IMR-90 (cell line): ENCODE results near the gene FIBIN. TPM values are rescaled to one million over a fixed set of nuclear protein-coding genes. Genes with fewer than 3 reads are reported as not detected.

ENCODE experiments used
- ATAC-seq: fragments of 200-7000 bp; cut with Tn5 transposase; 2 replicates; pipeline ENCODE4 v1.9.1; 2020; ENCODE audit warnings: low read depth, mild to moderate bottlenecking, moderate library complexity
- BruUV-seq: library from RNA; stranded (reverse); fragments of 400-500 nt; replicated peaks from 2 replicates; lab custom pipeline; 2021; lab: Mats Ljungman, UMichigan
- CTCF ChIA-PET: fragments of 300-600 bp; formaldehyde crosslinking; extraction: SDS; loops from one replicate; lab custom pipeline; 2021; ENCODE audit warnings: antibody characterized with exemption; lab: Yijun Ruan, JAX
- POLR2A ChIA-PET: fragments of 300-600 bp; sonication (Branson Sonifier 250); formaldehyde crosslinking; loops from one replicate; lab custom pipeline; 2022; ENCODE audit warnings: antibody characterized with exemption; ENCODE audit not compliant: unreplicated experiment; lab: Charles Lee
- DNase-seq: peaks from one replicate; pipeline ENCODE4 v3.0.0; 2013
- H2AFZ ChIP-seq: replicated peaks from 2 replicates; pipeline ENCODE3; 2013; ENCODE audit warnings: low read length, mild to moderate bottlenecking; ENCODE audit not compliant: poor library complexity
- H2AK5ac ChIP-seq: 2 replicates; pipeline ENCODE4 v1.6.1; 2013; ENCODE audit warnings: low read depth, low read length, inconsistent platforms
- H2AK9ac ChIP-seq: replicated peaks from 2 replicates; pipeline ENCODE3; 2013; ENCODE audit warnings: mild to moderate bottlenecking, low read depth, low read length, moderate library complexity; ENCODE audit not compliant: poor library complexity
- H2BK120ac ChIP-seq: 2 replicates; pipeline ENCODE4 v1.6.1; 2013; ENCODE audit warnings: low read depth, low read length, inconsistent platforms
- H2BK15ac ChIP-seq: 3 replicates; pipeline ENCODE4 v1.6.1; 2013; ENCODE audit warnings: low read depth, low read length, inconsistent platforms
- H2BK20ac ChIP-seq: 2 replicates; pipeline ENCODE4 v1.6.1; 2013; ENCODE audit warnings: low read depth, mild to moderate bottlenecking, inconsistent platforms, low read length, moderate library complexity
- H2BK5ac ChIP-seq: 2 replicates; pipeline ENCODE4 v1.6.1; 2013; ENCODE audit warnings: mild to moderate bottlenecking, low read depth, low read length, inconsistent platforms; ENCODE audit not compliant: poor library complexity, severe bottlenecking
- H3K14ac ChIP-seq: replicated peaks from 2 replicates; pipeline ENCODE4 v1.6.1; 2013; ENCODE audit warnings: low read depth, low read length, inconsistent platforms
- H3K18ac ChIP-seq: 2 replicates; pipeline ENCODE4 v1.6.1; 2013; ENCODE audit warnings: low read depth, low read length, control low read depth
- H3K23ac ChIP-seq: 2 replicates; pipeline ENCODE4 v1.6.1; 2013; ENCODE audit warnings: low read depth, low read length, inconsistent platforms
- H3K27ac ChIP-seq: 2 replicates; pipeline ENCODE4 v1.5.1; 2013; ENCODE audit warnings: mild to moderate bottlenecking, control low read depth, low read length; ENCODE audit not compliant: insufficient read depth
- H3K27me3 ChIP-seq: 2 replicates; pipeline ENCODE4 v1.6.1; 2013; ENCODE audit warnings: low read length; ENCODE audit not compliant: control insufficient read depth, insufficient read depth
- H3K36me3 ChIP-seq: 2 replicates; pipeline ENCODE4 v1.6.1; 2013; ENCODE audit warnings: low read length, mixed read lengths; ENCODE audit not compliant: control insufficient read depth, insufficient read depth
- H3K4ac ChIP-seq: 2 replicates; pipeline ENCODE4 v1.6.1; 2013; ENCODE audit warnings: low read depth, low read length, inconsistent platforms
- H3K4me1 ChIP-seq: 2 replicates; pipeline ENCODE4 v1.6.1; 2013; ENCODE audit warnings: low read length, mixed read lengths; ENCODE audit not compliant: control insufficient read depth, insufficient read depth
- H3K4me2 ChIP-seq: 2 replicates; pipeline ENCODE4 v1.6.1; 2013; ENCODE audit warnings: low read depth, mild to moderate bottlenecking, control low read depth, low read length, moderate library complexity
- H3K4me3 ChIP-seq: 2 replicates; pipeline ENCODE4 v1.5.1; 2013; ENCODE audit warnings: low read depth, mild to moderate bottlenecking, control low read depth, low read length, moderate library complexity; ENCODE audit not compliant: insufficient read depth
- H3K56ac ChIP-seq: 2 replicates; pipeline ENCODE4 v1.6.1; 2013; ENCODE audit warnings: low read length, inconsistent platforms; ENCODE audit not compliant: insufficient read depth; ENCODE audit errors: extremely low read depth
- H3K79me1 ChIP-seq, 2 experiments: 2 replicates each; pipeline ENCODE4 v1.6.1; 2013; ENCODE audit warnings: low read length in 2 of 2, inconsistent platforms in 1 of 2, low read depth in 1 of 2
- H3K9ac ChIP-seq: 2 replicates; pipeline ENCODE4 v1.6.1; 2013; ENCODE audit warnings: low read depth, low read length, control low read depth
- H3K9me1 ChIP-seq: 2 replicates; pipeline ENCODE4 v1.6.1; 2013; ENCODE audit warnings: low read length, inconsistent platforms; ENCODE audit not compliant: insufficient read depth
- H3K9me3 ChIP-seq: 2 replicates; pipeline ENCODE4 v1.6.1; 2013; ENCODE audit warnings: low read length; ENCODE audit not compliant: control insufficient read depth, insufficient read depth
- H4K20me1 ChIP-seq: 2 replicates; pipeline ENCODE4 v1.6.1; 2013; ENCODE audit warnings: low read length, inconsistent platforms; ENCODE audit not compliant: insufficient read depth
- H4K5ac ChIP-seq: 2 replicates; pipeline ENCODE4 v1.6.1; 2013; ENCODE audit warnings: mild to moderate bottlenecking, low read depth, low read length, control low read depth
- H4K8ac ChIP-seq, 2 experiments: 2 replicates each; pipeline ENCODE4 v1.6.1; 2013; ENCODE audit warnings: low read depth in 2 of 2, low read length in 2 of 2, control low read depth in 1 of 2, inconsistent platforms in 1 of 2
- H4K91ac ChIP-seq: 2 replicates; pipeline ENCODE4 v1.6.1; 2013; ENCODE audit warnings: low read depth, low read length, inconsistent platforms; ENCODE audit not compliant: insufficient read depth
- BHLHE40 ChIP-seq: fragments of 150-350 bp; IDR thresholded peaks from 2 replicates; pipeline ENCODE4 v1.6.1; 2016; ENCODE audit warnings: mild to moderate bottlenecking, low read depth, low read length
- CEBPB ChIP-seq: IDR thresholded peaks from 2 replicates; pipeline ENCODE4 v1.6.1; 2012; ENCODE audit warnings: low read depth, low read length, improper control_type of control experiment
- MAFK ChIP-seq: IDR thresholded peaks from 2 replicates; pipeline ENCODE4 v1.6.1; 2012; ENCODE audit warnings: low read depth, low read length, improper control_type of control experiment
- MAZ ChIP-seq: IDR thresholded peaks from 2 replicates; pipeline ENCODE4 v1.6.1; 2012; ENCODE audit warnings: low read depth, mild to moderate bottlenecking, low read length, improper control_type of control experiment, moderate library complexity, borderline replicate concordance
- MXI1 ChIP-seq: IDR thresholded peaks from 2 replicates; pipeline ENCODE4 v1.6.1; 2012; ENCODE audit warnings: low read depth, mild to moderate bottlenecking, low read length, moderate library complexity, borderline replicate concordance
- NFE2L2 ChIP-seq: fragments of 150-350 bp; IDR thresholded peaks from 2 replicates; pipeline ENCODE4 v1.6.1; 2016; ENCODE audit warnings: low read depth, mild to moderate bottlenecking, low read length
- POLR2A ChIP-seq: IDR thresholded peaks from 2 replicates; pipeline ENCODE4 v1.6.1; 2012; ENCODE audit warnings: mild to moderate bottlenecking, low read depth, low read length
- RAD21 ChIP-seq: IDR thresholded peaks from 2 replicates; pipeline ENCODE4 v1.6.1; 2012; ENCODE audit warnings: low read length, improper control_type of control experiment
- RCOR1 ChIP-seq: IDR thresholded peaks from 2 replicates; pipeline ENCODE4 v1.6.1; 2012; ENCODE audit warnings: mild to moderate bottlenecking, low read length, improper control_type of control experiment; ENCODE audit not compliant: insufficient replicate concordance
- RFX5 ChIP-seq: IDR thresholded peaks from 2 replicates; pipeline ENCODE4 v1.8.0; 2012; ENCODE audit warnings: low read depth, mild to moderate bottlenecking, low read length, moderate library complexity
- SMC3 ChIP-seq: fragments of 150-350 bp; IDR thresholded peaks from 2 replicates; pipeline ENCODE4 v1.6.1; 2016; ENCODE audit warnings: low read depth, mild to moderate bottlenecking, antibody characterized with exemption, low read length, moderate library complexity
- WGBS, 2 experiments: methylation state at CpG; one replicate each; pipeline versions ENCODE4 v1.1.5 to v1.1.7; 2013; ENCODE audit warnings: missing lambda C conversion rate in 2 of 2; ENCODE audit not compliant: insufficient read length in 1 of 2; ENCODE audit errors: extremely low coverage in 2 of 2; 5-methylcytosine and 5-hydroxymethylcytosine counted together
- dilution Hi-C: fragments of 300-500 bp; cut with HindIII; formaldehyde crosslinking; loops from one replicate; pipeline ENCODE4 v1.14.3; 2018; ENCODE audit warnings: low sequenced_read_pairs; ENCODE audit not compliant: unreplicated experiment
- in situ Hi-C: fragments of 300-500 bp; cut with MboI; formaldehyde crosslinking; loops from 3 replicates; pipeline ENCODE4 v1.14.3; 2019; ENCODE audit warnings: low sequenced_read_pairs, inconsistent platforms, mixed read lengths
- intact Hi-C: fragments of 100-400 bp; cut with micrococcal nuclease; formaldehyde crosslinking; loops from 2 replicates; pipeline ENCODE4 v1.10.0; 2022
- polyA plus RNA-seq, 3 experiments: library from polyadenylated mRNA; depleted of rRNA; stranded (reverse); fragments of >200 nt; gene quantifications; 2 replicates each; pipeline ENCODE4 v1.2.3, GENCODE V29; 2012; ENCODE audit warnings: low replicate concordance in 1 of 3
- total RNA-seq: library from RNA; depleted of rRNA; stranded (reverse); fragments of >200 nt; gene quantifications from 2 replicates; pipeline ENCODE4 v1.2.3, GENCODE V29; 2012
- TF ChIP-seq, protein P1 (sequence below): fragments of 150-350 bp; IDR thresholded peaks from 2 replicates; pipeline ENCODE4 v1.6.1; 2016; ENCODE audit warnings: low read depth, mild to moderate bottlenecking, low read length, moderate library complexity, borderline replicate concordance
- TF ChIP-seq, protein P2 (sequence below): fragments of 150-350 bp; IDR thresholded peaks from 2 replicates; pipeline ENCODE4 v1.6.1; 2017; ENCODE audit warnings: mild to moderate bottlenecking, antibody characterized with exemption, low read length, low read depth
- TF ChIP-seq, protein P3 (sequence below): conservative IDR thresholded peaks from 2 replicates; pipeline ENCODE4 v1.5.1; 2012; ENCODE audit warnings: mild to moderate bottlenecking, low read depth, low read length, improper control_type of control experiment

FIBIN gene
- total and polyA plus RNA-seq, 2 of the 4 experiments (the other 2 are of a cell fraction): 5.7 to 6.1 TPM

DNA sequence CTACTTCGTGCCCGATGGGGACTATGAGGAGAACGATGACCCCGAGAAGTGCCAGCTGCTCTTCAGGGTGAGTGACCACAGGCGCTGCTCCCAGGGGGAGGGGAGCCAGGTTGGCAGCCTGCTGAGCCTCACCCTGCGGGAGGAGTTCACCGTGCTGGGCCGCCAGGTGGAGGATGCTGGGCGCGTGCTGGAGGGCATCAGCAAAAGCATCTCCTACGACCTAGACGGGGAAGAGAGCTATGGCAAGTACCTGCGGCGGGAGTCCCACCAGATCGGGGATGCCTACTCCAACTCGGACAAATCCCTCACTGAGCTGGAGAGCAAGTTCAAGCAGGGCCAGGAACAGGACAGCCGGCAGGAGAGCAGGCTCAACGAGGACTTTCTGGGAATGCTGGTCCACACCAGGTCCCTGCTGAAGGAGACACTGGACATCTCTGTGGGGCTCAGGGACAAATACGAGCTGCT lies 751 bp downstream of the FIBIN start:
- peak overlapping the region; percentile 73 for H2AK9ac ChIP-seq
- in situ Hi-C loops (no loop called here), dilution Hi-C loops (no loop called here), intact Hi-C loops (loop anchor here (1.0 to 5.0 kb wide), 3 partner anchors 164 to 240 kb away; no protein-coding TSS in a partner anchor)
- peak overlapping the region; percentile 71 for H4K91ac ChIP-seq
- BruUV-seq: no TSS peak
- H3K79me1 ChIP-seq: peaks cover 3 to 8% of the 10 kb centered on the region in 2 experiments; a peak in 3 of 4 replicates
- peak overlapping the region; percentile 71; the same call in 1 of the 2 replicates for H3K27ac ChIP-seq
- no peaks in the 10 kb centered on the region for H3K9me3 ChIP-seq
- H3K9ac ChIP-seq: peak overlapping the region; percentile 71
- H3K4me2 ChIP-seq: peak overlapping the region; percentile 78
- ATAC-seq (no peak; the same call in 1 of the 2 replicates), DNase-seq (no peak)
- H3K18ac ChIP-seq: peak overlapping the region; percentile 75; the same call in 1 of the 2 replicates
- ChIA-PET CTCF (no interaction called here), POLR2A (no interaction called here)
- no peaks in the 10 kb centered on the region for H4K20me1 ChIP-seq
- H3K4me1 ChIP-seq: peaks cover 11% of the 10 kb centered on the region
- no peaks in the 10 kb centered on the region for H3K27me3 ChIP-seq
- H2AK5ac ChIP-seq: peak overlapping the region; percentile 68
- H3K14ac ChIP-seq: peak overlapping the region; percentile 89
- peaks cover 2% of the 10 kb centered on the region; the same call in 1 of the 2 replicates for H3K9me1 ChIP-seq
- peak overlapping the region; percentile 78; the same call in 1 of the 2 replicates for H4K5ac ChIP-seq
- TF ChIP-seq, protein P1, sequence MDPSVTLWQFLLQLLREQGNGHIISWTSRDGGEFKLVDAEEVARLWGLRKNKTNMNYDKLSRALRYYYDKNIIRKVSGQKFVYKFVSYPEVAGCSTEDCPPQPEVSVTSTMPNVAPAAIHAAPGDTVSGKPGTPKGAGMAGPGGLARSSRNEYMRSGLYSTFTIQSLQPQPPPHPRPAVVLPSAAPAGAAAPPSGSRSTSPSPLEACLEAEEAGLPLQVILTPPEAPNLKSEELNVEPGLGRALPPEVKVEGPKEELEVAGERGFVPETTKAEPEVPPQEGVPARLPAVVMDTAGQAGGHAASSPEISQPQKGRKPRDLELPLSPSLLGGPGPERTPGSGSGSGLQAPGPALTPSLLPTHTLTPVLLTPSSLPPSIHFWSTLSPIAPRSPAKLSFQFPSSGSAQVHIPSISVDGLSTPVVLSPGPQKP: no peak
- TF ChIP-seq MAZ (no peak), RFX5 (no peak), MXI1 (no peak), RAD21 (no peak), BHLHE40 (no peak), RCOR1 (no peak), CEBPB (no peak), POLR2A (no peak), NFE2L2 (no peak), SMC3 (no peak), MAFK (no peak)
- TF ChIP-seq, protein P2, sequence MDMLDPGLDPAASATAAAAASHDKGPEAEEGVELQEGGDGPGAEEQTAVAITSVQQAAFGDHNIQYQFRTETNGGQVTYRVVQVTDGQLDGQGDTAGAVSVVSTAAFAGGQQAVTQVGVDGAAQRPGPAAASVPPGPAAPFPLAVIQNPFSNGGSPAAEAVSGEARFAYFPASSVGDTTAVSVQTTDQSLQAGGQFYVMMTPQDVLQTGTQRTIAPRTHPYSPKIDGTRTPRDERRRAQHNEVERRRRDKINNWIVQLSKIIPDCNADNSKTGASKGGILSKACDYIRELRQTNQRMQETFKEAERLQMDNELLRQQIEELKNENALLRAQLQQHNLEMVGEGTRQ: no peak
- TF ChIP-seq, protein P3, sequence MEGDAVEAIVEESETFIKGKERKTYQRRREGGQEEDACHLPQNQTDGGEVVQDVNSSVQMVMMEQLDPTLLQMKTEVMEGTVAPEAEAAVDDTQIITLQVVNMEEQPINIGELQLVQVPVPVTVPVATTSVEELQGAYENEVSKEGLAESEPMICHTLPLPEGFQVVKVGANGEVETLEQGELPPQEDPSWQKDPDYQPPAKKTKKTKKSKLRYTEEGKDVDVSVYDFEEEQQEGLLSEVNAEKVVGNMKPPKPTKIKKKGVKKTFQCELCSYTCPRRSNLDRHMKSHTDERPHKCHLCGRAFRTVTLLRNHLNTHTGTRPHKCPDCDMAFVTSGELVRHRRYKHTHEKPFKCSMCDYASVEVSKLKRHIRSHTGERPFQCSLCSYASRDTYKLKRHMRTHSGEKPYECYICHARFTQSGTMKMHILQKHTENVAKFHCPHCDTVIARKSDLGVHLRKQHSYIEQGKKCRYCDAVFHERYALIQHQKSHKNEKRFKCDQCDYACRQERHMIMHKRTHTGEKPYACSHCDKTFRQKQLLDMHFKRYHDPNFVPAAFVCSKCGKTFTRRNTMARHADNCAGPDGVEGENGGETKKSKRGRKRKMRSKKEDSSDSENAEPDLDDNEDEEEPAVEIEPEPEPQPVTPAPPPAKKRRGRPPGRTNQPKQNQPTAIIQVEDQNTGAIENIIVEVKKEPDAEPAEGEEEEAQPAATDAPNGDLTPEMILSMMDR: no peak
- no peak overlapping the region for H2BK5ac ChIP-seq
- peak overlapping the region; percentile 94 for H2AFZ ChIP-seq
- H3K4ac ChIP-seq: peak overlapping the region; percentile 86
- no peaks in the 10 kb centered on the region for H3K36me3 ChIP-seq
- peak overlapping the region; percentile 57; the same call in 2 of the 3 replicates for H2BK15ac ChIP-seq
- H4K8ac ChIP-seq: peak overlapping the region in 1 of 2 experiments; percentile 79; a peak in 2 of 4 replicates
- H3K23ac ChIP-seq: peak overlapping the region; percentile 81; the same call in 1 of the 2 replicates
- H2BK120ac ChIP-seq: peak overlapping the region; percentile 78
- no peak overlapping the region for H3K56ac ChIP-seq
- peak overlapping the region; percentile 85 for H2BK20ac ChIP-seq
- H3K4me3 ChIP-seq: peak overlapping the region; percentile 78
- WGBS, 2 experiments: 91% methylated on average over 6 of the region's 19 CpGs; no CpG with 5 or more reads in 1 of the 2 experiments
